ENCODE results near the gene COL3A1.

Gene COL3A1

GRCh38 chr2:188974164-188974563 is at the start of gene COL3A1:
TSS of gene COL3A1 (plus strand) at chr2:188974373. CDS start at chr2:188974490, 117 bp downstream.
- DNase-seq (ENCODE audit: low spot score in 2 of 2): no peak

GRCh38 chr2:188928643-188929042 is 45.5 kb upstream of the COL3A1 start:
- Mint-ChIP-seq H3K4me1 (no peaks in the 10 kb centered on the region), H3K4me3 (no peak overlapping the region), H3K36me3 (no peaks in the 10 kb centered on the region), H3K27ac (no peak overlapping the region), H3K27me3 (no peaks in the 10 kb centered on the region), H3K9me3 (peaks cover 8% of the 10 kb centered on the region)
- ATAC-seq (ENCODE audit: low read depth) (no peak), DNase-seq (ENCODE audit: low spot score in 2 of 2) (no peak)

More at GRCh38 chr2:188974164-188974563, at the start of gene COL3A1:
- Mint-ChIP-seq H3K27me3 (no peaks in the 10 kb centered on the region), H3K4me3 (no peak within 1 kb of the TSS), H3K36me3 (no peaks in the 10 kb centered on the region), H3K9me3 (no peaks in the 10 kb centered on the region), H3K27ac (no peak within 1 kb of the TSS), H3K4me1 (no peaks in the 10 kb centered on the region)
- no peak for ATAC-seq (ENCODE audit: low read depth)

- H3K4me3 Mint-ChIP-seq: no peak overlapping the region
- H3K27me3 Mint-ChIP-seq: no peaks in the 10 kb centered on the region
- no peaks in the 10 kb centered on the region for H3K36me3 Mint-ChIP-seq
- ATAC-seq (ENCODE audit: low read depth) (no peak), DNase-seq (ENCODE audit: low spot score in 2 of 2) (no peak)
- no peak overlapping the region for H3K27ac Mint-ChIP-seq
- peaks cover 8% of the 10 kb centered on the region for H3K9me3 Mint-ChIP-seq
- no peaks in the 10 kb centered on the region for H3K4me1 Mint-ChIP-seq
Observed at GRCh38 chr2:188931361-188931760, 42.8 kb upstream of the COL3A1 start.

- no peak overlapping the region for H3K4me3 Mint-ChIP-seq
- ATAC-seq (ENCODE audit: low read depth) (no peak), DNase-seq (ENCODE audit: low spot score in 2 of 2) (no peak)
- H3K36me3 Mint-ChIP-seq: no peaks in the 10 kb centered on the region
- H3K27me3 Mint-ChIP-seq: no peaks in the 10 kb centered on the region
- peaks cover 1% of the 10 kb centered on the region for H3K9me3 Mint-ChIP-seq
- no peaks in the 10 kb centered on the region for H3K4me1 Mint-ChIP-seq
- H3K27ac Mint-ChIP-seq: no peak overlapping the region
Observed at GRCh38 chr2:188937228-188938220, 36.6 kb upstream of the COL3A1 start.

GRCh38 chr2:188940171-188940570 is 34.0 kb upstream of the COL3A1 start:
- H3K4me3 Mint-ChIP-seq: no peak overlapping the region
- H3K27me3 Mint-ChIP-seq: no peaks in the 10 kb centered on the region
- DNase-seq (ENCODE audit: low spot score in 2 of 2): no peak
- no peaks in the 10 kb centered on the region for H3K4me1 Mint-ChIP-seq
- no peak for ATAC-seq (ENCODE audit: low read depth)
- no peaks in the 10 kb centered on the region for H3K36me3 Mint-ChIP-seq
- H3K9me3 Mint-ChIP-seq: no peaks in the 10 kb centered on the region
- no peak overlapping the region for H3K27ac Mint-ChIP-seq

GRCh38 chr2:188944442-188944841 is 29.7 kb upstream of the COL3A1 start:
- no peaks in the 10 kb centered on the region for H3K36me3 Mint-ChIP-seq
- H3K27ac Mint-ChIP-seq: no peak overlapping the region
- no peak overlapping the region for H3K4me3 Mint-ChIP-seq
- H3K27me3 Mint-ChIP-seq: no peaks in the 10 kb centered on the region
- no peaks in the 10 kb centered on the region for H3K9me3 Mint-ChIP-seq
- no peaks in the 10 kb centered on the region for H3K4me1 Mint-ChIP-seq
- no peak for DNase-seq (ENCODE audit: low spot score in 2 of 2)
- no peak for ATAC-seq (ENCODE audit: low read depth)

GRCh38 chr2:188949046-188949818 is 24.9 kb upstream of the COL3A1 start:
- ATAC-seq (ENCODE audit: low read depth) (no peak), DNase-seq (ENCODE audit: low spot score in 2 of 2) (no peak)
- H3K4me1 Mint-ChIP-seq: no peaks in the 10 kb centered on the region
- no peaks in the 10 kb centered on the region for H3K36me3 Mint-ChIP-seq
- H3K27ac Mint-ChIP-seq: no peak overlapping the region
- H3K4me3 Mint-ChIP-seq: no peak overlapping the region
- H3K27me3 Mint-ChIP-seq: no peaks in the 10 kb centered on the region
- no peaks in the 10 kb centered on the region for H3K9me3 Mint-ChIP-seq

GRCh38 chr2:188952901-188953300 is 21.3 kb upstream of the COL3A1 start:
- ATAC-seq (ENCODE audit: low read depth) (no peak), DNase-seq (ENCODE audit: low spot score in 2 of 2) (no peak)
- Mint-ChIP-seq H3K9me3 (peaks cover 2% of the 10 kb centered on the region), H3K4me1 (no peaks in the 10 kb centered on the region), H3K27ac (no peak overlapping the region), H3K27me3 (no peaks in the 10 kb centered on the region), H3K4me3 (no peak overlapping the region), H3K36me3 (no peaks in the 10 kb centered on the region)

GRCh38 chr2:188956290-188956689 is 17.9 kb upstream of the COL3A1 start:
- H3K36me3 Mint-ChIP-seq: no peaks in the 10 kb centered on the region
- no peaks in the 10 kb centered on the region for H3K27me3 Mint-ChIP-seq
- peaks cover 4% of the 10 kb centered on the region for H3K9me3 Mint-ChIP-seq
- H3K27ac Mint-ChIP-seq: no peak overlapping the region
- H3K4me3 Mint-ChIP-seq: no peak overlapping the region
- no peak for DNase-seq (ENCODE audit: low spot score in 2 of 2)
- H3K4me1 Mint-ChIP-seq: no peaks in the 10 kb centered on the region
- ATAC-seq (ENCODE audit: low read depth): no peak

- DNase-seq (ENCODE audit: low spot score in 2 of 2): no peak
- H3K27ac Mint-ChIP-seq: no peak overlapping the region
Observed at GRCh38 chr2:188956961-188957360, 17.2 kb upstream of the COL3A1 start.

GRCh38 chr2:188957646-188958045 is 16.5 kb upstream of the COL3A1 start:
- no peaks in the 10 kb centered on the region for H3K27me3 Mint-ChIP-seq
- H3K4me3 Mint-ChIP-seq: no peak overlapping the region
- no peaks in the 10 kb centered on the region for H3K4me1 Mint-ChIP-seq
- H3K27ac Mint-ChIP-seq: no peak overlapping the region
- no peak for ATAC-seq (ENCODE audit: low read depth)
- no peak for DNase-seq (ENCODE audit: low spot score in 2 of 2)
- H3K36me3 Mint-ChIP-seq: no peaks in the 10 kb centered on the region
- peaks cover 5% of the 10 kb centered on the region for H3K9me3 Mint-ChIP-seq

More at GRCh38 chr2:188956961-188957360, 17.2 kb upstream of the COL3A1 start:
- no peaks in the 10 kb centered on the region for H3K27me3 Mint-ChIP-seq
- no peaks in the 10 kb centered on the region for H3K4me1 Mint-ChIP-seq
- no peak for ATAC-seq (ENCODE audit: low read depth)
- no peak overlapping the region for H3K4me3 Mint-ChIP-seq
- peaks cover 5% of the 10 kb centered on the region for H3K9me3 Mint-ChIP-seq
- H3K36me3 Mint-ChIP-seq: no peaks in the 10 kb centered on the region

GRCh38 chr2:188963741-188964140 is 10.4 kb upstream of the COL3A1 start:
- no peaks in the 10 kb centered on the region for H3K36me3 Mint-ChIP-seq
- peaks cover 2% of the 10 kb centered on the region for H3K9me3 Mint-ChIP-seq
- no peak overlapping the region for H3K4me3 Mint-ChIP-seq
- no peaks in the 10 kb centered on the region for H3K27me3 Mint-ChIP-seq
- no peak for ATAC-seq (ENCODE audit: low read depth)
- DNase-seq (ENCODE audit: low spot score in 2 of 2): no peak
- H3K27ac Mint-ChIP-seq: no peak overlapping the region
- H3K4me1 Mint-ChIP-seq: no peaks in the 10 kb centered on the region

- H3K4me3 Mint-ChIP-seq: no peak overlapping the region
- H3K27ac Mint-ChIP-seq: no peak overlapping the region
- no peaks in the 10 kb centered on the region for H3K4me1 Mint-ChIP-seq
- peaks cover 2% of the 10 kb centered on the region for H3K9me3 Mint-ChIP-seq
- DNase-seq (ENCODE audit: low spot score in 2 of 2): no peak
- H3K36me3 Mint-ChIP-seq: no peaks in the 10 kb centered on the region
- no peaks in the 10 kb centered on the region for H3K27me3 Mint-ChIP-seq
- ATAC-seq (ENCODE audit: low read depth): no peak
Observed at GRCh38 chr2:188964976-188965546, 9.1 kb upstream of the COL3A1 start.

GRCh38 chr2:188965563-188965962 is 8.6 kb upstream of the COL3A1 start:
- Mint-ChIP-seq H3K36me3 (no peaks in the 10 kb centered on the region), H3K27me3 (no peaks in the 10 kb centered on the region), H3K27ac (no peak overlapping the region), H3K4me3 (no peak overlapping the region), H3K4me1 (no peaks in the 10 kb centered on the region), H3K9me3 (peaks cover 2% of the 10 kb centered on the region)
- ATAC-seq (ENCODE audit: low read depth) (no peak), DNase-seq (ENCODE audit: low spot score in 2 of 2) (no peak)
